Mesendoderm (in vitro differentiated cells): Measurements from ENCODE around the gene KNG1.

ENCODE experiments used
- DNase-seq: peaks from one replicate; pipeline ENCODE4 v3.0.0; 2013
- H2AK5ac ChIP-seq: 2 replicates; pipeline ENCODE4 v1.6.1; 2013; ENCODE audit warnings: low read length, inconsistent platforms
- H2BK120ac ChIP-seq: 2 replicates; pipeline ENCODE4 v1.6.1; 2013; ENCODE audit warnings: low read depth, mild to moderate bottlenecking, low read length, moderate library complexity, mixed read lengths
- H2BK15ac ChIP-seq: replicated peaks from 2 replicates; pipeline ENCODE4 v1.6.1; 2013; ENCODE audit warnings: low read depth, mild to moderate bottlenecking, moderate library complexity
- H2BK5ac ChIP-seq: 2 replicates; pipeline ENCODE4 v1.6.1; 2013; ENCODE audit warnings: low read length, inconsistent platforms
- H3K18ac ChIP-seq: 2 replicates; pipeline ENCODE4 v1.6.1; 2013; ENCODE audit warnings: mild to moderate bottlenecking, low read length, mixed read lengths
- H3K23ac ChIP-seq: one replicate; pipeline ENCODE4 v1.6.1; 2013; ENCODE audit warnings: low read length
- H3K27ac ChIP-seq: 2 replicates; pipeline ENCODE4 v1.5.1; 2013; ENCODE audit warnings: low read depth, mild to moderate bottlenecking, inconsistent platforms, low read length, moderate library complexity
- H3K27me3 ChIP-seq: 2 replicates; pipeline ENCODE4 v1.6.1; 2013; ENCODE audit warnings: low read length, control low read depth, mild to moderate bottlenecking, inconsistent platforms; ENCODE audit not compliant: insufficient read depth, poor library complexity
- H3K36me3 ChIP-seq: 2 replicates; pipeline ENCODE4 v1.6.1; 2013; ENCODE audit warnings: low read length, inconsistent platforms; ENCODE audit not compliant: control insufficient read depth, insufficient read depth
- H3K4ac ChIP-seq: one replicate; pipeline ENCODE4 v1.6.1; 2013; ENCODE audit warnings: low read depth, mild to moderate bottlenecking, low read length, moderate library complexity
- H3K4me1 ChIP-seq: 2 replicates; pipeline ENCODE4 v1.6.1; 2013; ENCODE audit warnings: low read depth, low read length, inconsistent platforms; ENCODE audit not compliant: control insufficient read depth
- H3K4me2 ChIP-seq: 2 replicates; pipeline ENCODE4 v1.6.1; 2013; ENCODE audit warnings: low read length
- H3K4me3 ChIP-seq: 2 replicates; pipeline ENCODE4 v1.5.1; 2013; ENCODE audit warnings: mild to moderate bottlenecking, low read length
- H3K56ac ChIP-seq: one replicate; pipeline ENCODE4 v1.6.1; 2013; ENCODE audit warnings: low read length
- H3K79me1 ChIP-seq: 2 replicates; pipeline ENCODE4 v1.6.1; 2013; ENCODE audit warnings: low read length, inconsistent platforms
- H3K79me2 ChIP-seq: 2 replicates; pipeline ENCODE4 v1.6.1; 2013; ENCODE audit warnings: mild to moderate bottlenecking, low read length; ENCODE audit not compliant: control insufficient read depth, insufficient read depth
- H3K9ac ChIP-seq: 2 replicates; pipeline ENCODE4 v1.6.1; 2013; ENCODE audit warnings: low read length, inconsistent platforms
- H4K5ac ChIP-seq: one replicate; pipeline ENCODE4 v1.6.1; 2013; ENCODE audit warnings: low read length
- H4K8ac ChIP-seq: one replicate; pipeline ENCODE4 v1.6.1; 2013; ENCODE audit warnings: low read depth, mild to moderate bottlenecking, control low read depth, low read length, moderate library complexity
- WGBS: extraction: QIAGEN DNeasy Blood & Tissue Kit; methylation state at CpG from one replicate; pipeline ENCODE4 v1.1.7; 2013; ENCODE audit warnings: low lambda C conversion rate, missing lambda C conversion rate; ENCODE audit not compliant: insufficient coverage; ENCODE audit errors: extremely low coverage; 5-methylcytosine and 5-hydroxymethylcytosine counted together

The KNG1 gene

GRCh38 chr3:186782542-186783057 lies 65.4 kb downstream of the KNG1 start:
- Histone ChIP-seq H4K8ac (peak overlapping the region; percentile 89), H3K4me1 (peaks cover 2% of the 10 kb centered on the region), H3K56ac (peak overlapping the region; percentile 83), H3K4ac (peak overlapping the region; percentile 27), H4K5ac (no peak overlapping the region), H2BK5ac (no peak overlapping the region), H2AK5ac (no peak overlapping the region), H3K27ac (peak overlapping the region; percentile 59), H3K36me3 (peaks cover 16% of the 10 kb centered on the region), H3K79me2 (peaks cover 36% of the 10 kb centered on the region), H3K79me1 (no peaks in the 10 kb centered on the region), H2BK120ac (peak overlapping the region; percentile 51), H3K18ac (peak overlapping the region; percentile 81), H3K23ac (no peak overlapping the region), H3K4me3 (peak overlapping the region; percentile 61), H3K27me3 (no peaks in the 10 kb centered on the region), H2BK15ac (peak overlapping the region; percentile 87), H3K4me2 (peak overlapping the region; percentile 21), H3K9ac (peak overlapping the region; percentile 73)
- DNase-seq = no peak
- WGBS = no CpG with 5 or more reads among the region's 21 CpGs

GRCh38 chr3:186783058-186783730 lies 66.0 kb downstream of the KNG1 start, which contains the start of gene EIF4A2:
TSS of gene EIF4A2 (plus strand) at chr3:186783577. CDS start at chr3:186783611, 34 bp downstream.
- Histone ChIP-seq H3K79me1 (no peaks in the 10 kb centered on the region), H2BK15ac (peak within 1 kb of the TSS; percentile 87), H3K4ac (peak within 1 kb of the TSS; percentile 85), H2BK5ac (peak within 1 kb of the TSS; percentile 62), H3K27me3 (no peaks in the 10 kb centered on the region), H3K36me3 (peaks cover 16% of the 10 kb centered on the region), H3K56ac (peak within 1 kb of the TSS; percentile 97), H3K27ac (peak within 1 kb of the TSS; percentile 90), H3K18ac (peak within 1 kb of the TSS; percentile 96), H3K4me3 (peak within 1 kb of the TSS; percentile 85), H3K4me2 (peak within 1 kb of the TSS; percentile 63), H3K9ac (peak within 1 kb of the TSS; percentile 95), H3K79me2 (peaks cover 36% of the 10 kb centered on the region), H2BK120ac (peak within 1 kb of the TSS; percentile 51), H4K5ac (no peak within 1 kb of the TSS), H4K8ac (peak within 1 kb of the TSS; percentile 89), H2AK5ac (peak within 1 kb of the TSS; percentile 3), H3K4me1 (peaks cover 2% of the 10 kb centered on the region), H3K23ac (no peak within 1 kb of the TSS)
- peak; percentile 93 for DNase-seq
- no CpG with 5 or more reads among the region's 60 CpGs for WGBS

GRCh38 chr3:186783731-186784515 lies 66.8 kb downstream of the KNG1 start:
- H3K4ac ChIP-seq = peak overlapping the region; percentile 85
- peak overlapping the region; percentile 95 for H3K9ac ChIP-seq
- DNase-seq = peak; percentile 83
- peak overlapping the region; percentile 97 for H3K56ac ChIP-seq
- peak overlapping the region; percentile 33 for H2BK120ac ChIP-seq
- no CpG with 5 or more reads among the region's 56 CpGs for WGBS
- peaks cover 3% of the 10 kb centered on the region for H3K79me1 ChIP-seq
- peak overlapping the region; percentile 85 for H3K4me3 ChIP-seq
- H4K5ac ChIP-seq = no peak overlapping the region
- H3K36me3 ChIP-seq = peaks cover 22% of the 10 kb centered on the region
- no peak overlapping the region for H3K23ac ChIP-seq
- peak overlapping the region; percentile 62 for H2BK5ac ChIP-seq
- H2BK15ac ChIP-seq = no peak overlapping the region
- peaks cover 36% of the 10 kb centered on the region for H3K79me2 ChIP-seq
- H3K4me2 ChIP-seq = peak overlapping the region; percentile 63
- peaks cover 2% of the 10 kb centered on the region for H3K4me1 ChIP-seq
- H2AK5ac ChIP-seq = peak overlapping the region; percentile 3
- H3K27ac ChIP-seq = peak overlapping the region; percentile 90
- H3K18ac ChIP-seq = peak overlapping the region; percentile 96
- H4K8ac ChIP-seq = peak overlapping the region; percentile 69
- H3K27me3 ChIP-seq = no peaks in the 10 kb centered on the region

GRCh38 chr3:186784820-186785494 lies 67.8 kb downstream of the KNG1 start:
- no peak overlapping the region for H3K27ac ChIP-seq
- no peak overlapping the region for H3K4ac ChIP-seq
- peaks cover 24% of the 10 kb centered on the region for H3K36me3 ChIP-seq
- peaks cover 3% of the 10 kb centered on the region for H3K79me1 ChIP-seq
- no peak overlapping the region for H2BK120ac ChIP-seq
- no CpG with 5 or more reads among the region's 7 CpGs for WGBS
- H3K4me3 ChIP-seq = peak overlapping the region; percentile 85
- DNase-seq = no peak
- no peak overlapping the region for H2BK15ac ChIP-seq
- H3K18ac ChIP-seq = no peak overlapping the region
- peak overlapping the region; percentile 95 for H3K9ac ChIP-seq
- peak overlapping the region; percentile 63 for H3K4me2 ChIP-seq
- peaks cover 2% of the 10 kb centered on the region for H3K4me1 ChIP-seq
- H3K79me2 ChIP-seq = peaks cover 36% of the 10 kb centered on the region
- H4K5ac ChIP-seq = no peak overlapping the region
- no peak overlapping the region for H3K23ac ChIP-seq
- peak overlapping the region; percentile 97 for H3K56ac ChIP-seq
- H3K27me3 ChIP-seq = no peaks in the 10 kb centered on the region
- no peak overlapping the region for H2BK5ac ChIP-seq
- no peak overlapping the region for H4K8ac ChIP-seq
- H2AK5ac ChIP-seq = no peak overlapping the region

- Histone ChIP-seq H3K9ac (peak overlapping the region; percentile 95), H3K79me2 (peaks cover 36% of the 10 kb centered on the region), H2BK15ac (no peak overlapping the region), H3K27ac (no peak overlapping the region), H3K79me1 (peaks cover 3% of the 10 kb centered on the region), H3K27me3 (no peaks in the 10 kb centered on the region), H2AK5ac (no peak overlapping the region), H4K8ac (no peak overlapping the region), H3K56ac (peak overlapping the region; percentile 59), H3K4me3 (peak overlapping the region; percentile 85), H3K4me1 (peaks cover 2% of the 10 kb centered on the region), H3K23ac (no peak overlapping the region), H4K5ac (no peak overlapping the region), H3K18ac (no peak overlapping the region), H2BK5ac (no peak overlapping the region), H3K4me2 (peak overlapping the region; percentile 63), H3K4ac (no peak overlapping the region), H2BK120ac (no peak overlapping the region), H3K36me3 (peaks cover 24% of the 10 kb centered on the region)
- DNase-seq = no peak
- no CpG with 5 or more reads among the region's 7 CpGs for WGBS
Measured at GRCh38 chr3:186785495-186786018, 68.4 kb downstream of the KNG1 start.
